Astrocyte (in vitro differentiated cells and primary cell): ENCODE measurements around the gene MED15.

Source experiments
- CTCF ChIP-seq: IDR thresholded peaks from 2 replicates; pipeline ENCODE4 v1.5.1; 2011; ENCODE audit warnings: low read depth, mild to moderate bottlenecking, inconsistent platforms, low read length, moderate library complexity; ENCODE audit not compliant: insufficient read depth
- EZH2 ChIP-seq: IDR thresholded peaks from 2 replicates; pipeline ENCODE4 v1.6.1; 2012; ENCODE audit warnings: mild to moderate bottlenecking, low read length, inconsistent platforms; ENCODE audit not compliant: insufficient read depth

GRCh38 chr22:20533095-20533878, 25.9 kb downstream of the MED15 start:
- no peak for TF ChIP-seq CTCF
- TF ChIP-seq EZH2, result no peak
